Measurements from ENCODE around the gene PRICKLE2.

DNA sequence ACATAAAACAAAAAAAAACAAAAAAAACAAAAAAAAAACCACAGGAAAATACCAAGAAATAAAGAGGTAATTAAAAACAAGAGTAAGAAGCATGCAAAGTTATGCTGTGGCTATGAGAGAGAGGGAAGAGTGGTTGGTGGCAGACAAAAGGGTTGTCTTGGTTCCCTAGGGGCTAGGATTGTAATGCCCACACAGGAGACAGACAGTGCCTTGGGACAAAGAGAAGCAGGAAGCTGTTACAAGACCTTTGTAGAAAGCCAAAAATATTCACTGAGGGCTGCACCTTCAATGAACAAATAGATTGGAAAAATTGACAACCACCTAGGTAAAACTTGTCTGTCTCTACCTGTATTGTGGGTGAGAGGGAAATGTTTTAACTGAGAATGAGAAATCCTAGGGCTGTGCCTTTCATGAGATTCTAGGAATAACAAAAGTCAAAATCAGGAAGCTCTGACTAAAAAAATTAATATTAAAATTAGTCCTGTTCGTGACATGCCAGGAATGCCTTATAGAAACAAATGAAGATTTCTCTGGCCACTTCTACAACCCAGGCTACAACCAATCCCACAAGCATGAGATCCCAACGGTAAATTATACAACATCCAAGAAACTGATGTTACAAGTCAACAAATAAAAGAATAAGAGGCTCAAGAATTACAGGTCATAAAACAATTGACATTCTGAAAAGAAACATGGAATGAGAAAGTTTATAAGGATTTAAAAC is 45.0 kb upstream of the PRICKLE2 start:
- TF ChIP-seq POLR2AphosphoS5 (IDR thresholded peaks at IDR 0.05; ENCODE audit: low read depth, low read length) (no peak), FOXP2 (optimal IDR thresholded peaks at IDR 0.05; ENCODE audit: borderline replicate concordance, extremely low read depth, extremely low read length, insufficient read depth) (no peak)

Measured in PFSK-1 (cell line).